ENCODE data around the gene IFI44L. TPM values are rescaled to one million over a fixed set of nuclear protein-coding genes. Genes with fewer than 3 reads are reported as not detected.

The IFI44L gene
- total and polyA plus RNA-seq, 2 of the 13 experiments (the other 11 are each of a cell fraction or from before 2014, with no cell fraction given): 0.04 TPM

GRCh38 chr1:78652019-78652560 lies 31.8 kb downstream of the IFI44L start:
- ChIA-PET CTCF (ENCODE audit: low intra/inter-chr PET ratio, low total read pairs) (no interaction called here), POLR2A (no interaction called here)
- Histone ChIP-seq H3K27me3 (ENCODE audit: control insufficient read depth in 1 of 2, insufficient read depth in 2 of 2, low read length in 2 of 2) (no peaks in the 10 kb centered on the region), H3K4me1 (ENCODE audit: insufficient read depth, low read length) (no peaks in the 10 kb centered on the region), H3K27ac (ENCODE audit: extremely low read length, insufficient read depth, low read length) (no peak overlapping the region), H3K9ac (ENCODE audit: insufficient read depth, low read depth, low read length) (no peak overlapping the region), H2AFZ (ENCODE audit: low read length) (no peak overlapping the region), H3K36me3 (replicated peaks in 1 of 2; ENCODE audit: control insufficient read depth in 1 of 2, insufficient read depth in 2 of 2, low read length in 2 of 2) (no peaks in the 10 kb centered on the region), H3K4me2 (ENCODE audit: low read depth, low read length) (no peak overlapping the region), H3K79me2 (ENCODE audit: insufficient read depth, low read length) (no peaks in the 10 kb centered on the region), H4K20me1 (ENCODE audit: insufficient read depth, low read length) (no peaks in the 10 kb centered on the region), H3K4me3 (replicated peaks in 1 of 3; ENCODE audit: insufficient read depth in 1 of 3, low read depth in 2 of 3, low read length in 3 of 3) (no peak overlapping the region), H3K9me3 (ENCODE audit: low read length) (peaks cover 6% of the 10 kb centered on the region)
- BruUV-seq (replicated peaks): no TSS peak
- 25% methylated on average over 17 of the region's 17 CpGs for WGBS (ENCODE audit: low lambda C conversion rate)
- intact Hi-C loops (cut with micrococcal nuclease; ENCODE audit: unreplicated experiment): no loop called here
- TF ChIP-seq PBX2 (CRISPR knock-in tag; IDR thresholded peaks at IDR 0.05): no peak
- TF ChIP-seq HMGXB3 (CRISPR knock-in tag; IDR thresholded peaks at IDR 0.05; ENCODE audit: borderline replicate concordance): no peak
- no peak for TF ChIP-seq MTA3 (CRISPR knock-in tag; IDR thresholded peaks at IDR 0.05)
- no peak for TF ChIP-seq FOXP4 (CRISPR knock-in tag; IDR thresholded peaks at IDR 0.05)
- no peak for TF ChIP-seq CENPT (CRISPR knock-in tag; IDR thresholded peaks at IDR 0.05; ENCODE audit: low read depth)
- no peak for TF ChIP-seq ZFP36 (IDR thresholded peaks at IDR 0.05; ENCODE audit: borderline replicate concordance, low read depth, low read length, partially characterized antibody)
- TF ChIP-seq MAFK (conservative IDR thresholded peaks at IDR 0.05 in 1 of 2, IDR thresholded peaks at IDR 0.05 in 1 of 2; ENCODE audit: low read length in 2 of 2): no peak
- no peak for TF ChIP-seq RAD51 (IDR thresholded peaks at IDR 0.05; ENCODE audit: borderline replicate concordance)
- no peak for TF ChIP-seq ZNF598 (CRISPR knock-in tag; IDR thresholded peaks at IDR 0.05; ENCODE audit: borderline replicate concordance)
- no peak for TF ChIP-seq REPIN1 (CRISPR knock-in tag; IDR thresholded peaks at IDR 0.05; ENCODE audit: borderline replicate concordance, low read depth)
- in situ Hi-C loops (cut with HindIII; ENCODE audit: extremely low pct_ligation_motif_present, low pct_unique_long_range_greater_than_20kb): no loop called here
- FAIRE-seq (no peak), ATAC-seq (no peak), DNase-seq (ENCODE audit: low spot score) (no peak)
